HepG2 (cell line): ENCODE measurements around the gene SLC25A22. TPM values are rescaled to one million over a fixed set of nuclear protein-coding genes. Genes with fewer than 3 reads are reported as not detected.

Experiments used
- ARID3A ChIP-seq: IDR thresholded peaks from 2 replicates; pipeline ENCODE4 v1.6.1; 2012; ENCODE audit warnings: low read depth, low read length, improper control_type of control experiment
- ATF4 ChIP-seq, 2 experiments: fragments of 450-650 bp in 1 of 2; sonication (generic) in 1 of 2; formaldehyde crosslinking; IDR thresholded peaks; 2 replicates each; pipeline versions ENCODE4 v1.5.0 to v1.8.0; 2020 to 2022; ENCODE audit warnings: mild to moderate bottlenecking in 1 of 2, missing genetic modification reagents in 1 of 2
- DMAP1 ChIP-seq: IDR thresholded peaks from 2 replicates; pipeline ENCODE4 v1.6.1; 2016
- GABPA ChIP-seq, 2 experiments: IDR thresholded peaks; 2 replicates each; pipeline ENCODE4 v1.6.1; 2011 to 2016; ENCODE audit warnings: low read depth in 2 of 2, low read length in 1 of 2, missing biosample characterization in 1 of 2, missing genetic modification characterization in 1 of 2
- HOXA5 ChIP-seq: sonication (generic); formaldehyde crosslinking; IDR thresholded peaks from 2 replicates; pipeline ENCODE4 v1.4.0; 2020; ENCODE audit warnings: missing genetic modification reagents
- KLF12 ChIP-seq: sonication (generic); formaldehyde crosslinking; IDR thresholded peaks from 2 replicates; pipeline ENCODE4 v1.4.0; 2020; ENCODE audit warnings: missing genetic modification reagents, borderline replicate concordance
- POLR2AphosphoS2 ChIP-seq: IDR thresholded peaks from 2 replicates; pipeline ENCODE4 v1.6.1; 2011; ENCODE audit warnings: low read depth, low read length, improper control_type of control experiment
- RBM39 ChIP-seq: fragments of 200-400 bp; formaldehyde crosslinking; IDR thresholded peaks from one replicate; pipeline ENCODE4 v1.6.1; 2018; ENCODE audit warnings: antibody characterized with exemption, mild to moderate bottlenecking, low read depth, low read length; ENCODE audit not compliant: poor library complexity, severe bottlenecking
- SMAD1 ChIP-seq: sonication (generic); formaldehyde crosslinking; IDR thresholded peaks from 2 replicates; pipeline ENCODE4 v1.4.0; 2020; ENCODE audit warnings: missing genetic modification reagents, low read depth, mild to moderate bottlenecking, borderline replicate concordance
- TGIF2 ChIP-seq: IDR thresholded peaks from 2 replicates; pipeline ENCODE4 v1.6.1; 2016; ENCODE audit warnings: control low read depth, missing compliant biosample characterization
- ZBTB40 ChIP-seq, 2 experiments: fragments of 450-650 bp in 1 of 2; sonication (generic) in 1 of 2; formaldehyde crosslinking in 1 of 2; IDR thresholded peaks; 2 replicates each; pipeline versions ENCODE4 v1.6.1 to v1.8.0; 2016 to 2022; ENCODE audit warnings: antibody characterized with exemption in 1 of 2, mild to moderate bottlenecking in 1 of 2, missing genetic modification reagents in 1 of 2
- ZNF124 ChIP-seq: sonication (generic); formaldehyde crosslinking; IDR thresholded peaks from 2 replicates; pipeline ENCODE4 v1.4.0; 2020; ENCODE audit warnings: missing genetic modification reagents
- ZNF136 ChIP-seq: sonication (generic); formaldehyde crosslinking; IDR thresholded peaks from 2 replicates; pipeline ENCODE4 v1.8.1; 2022; ENCODE audit warnings: low read depth, mild to moderate bottlenecking, moderate library complexity, missing genetic modification reagents
- ZUFSP ChIP-seq: sonication (generic); formaldehyde crosslinking; IDR thresholded peaks from 2 replicates; pipeline ENCODE4 v1.9.0; 2021; ENCODE audit warnings: missing genetic modification reagents, mild to moderate bottlenecking, borderline replicate concordance
- polyA plus RNA-seq, 8 experiments: library from polyadenylated mRNA; depleted of rRNA in 3 of 8; stranded (reverse) in 7 of 8; unstranded in 1 of 8; fragments of >200 nt; fragmentation: Illumina TruSeq in 4 of 8; extraction: Trizol in 4 of 8; gene quantifications; 2 replicates each; pipeline versions ENCODE4 v1.2.1 to v1.2.3, GENCODE V29; 2011 to 2016; ENCODE audit warnings: low read depth in 4 of 8, missing spikeins in 1 of 8, mixed read lengths in 1 of 8; ENCODE audit not compliant: insufficient read depth in 1 of 8
- total RNA-seq, 5 experiments: library from RNA; depleted of rRNA; stranded (reverse); fragments of >200 nt; fragmentation: Illumina TruSeq; extraction: Trizol; gene quantifications; 2 replicates each; pipeline ENCODE4 v1.2.3, GENCODE V29; 2016; ENCODE audit warnings: low read depth in 1 of 5

SLC25A22 gene
- total and polyA plus RNA-seq, 2 of the 13 experiments (the other 11 are each of a cell fraction or from before 2014, with no cell fraction given), result 12.4 to 19.2 TPM

GRCh38 chr11:809287-810039 is 11.4 kb upstream of the SLC25A22 start, which contains the start of gene RPLP2 (continued):
- peak; percentile 38; the same call in 1 of the 2 replicates for TF ChIP-seq ZBTB40 (IDR thresholded peaks at IDR 0.05)
- peak; percentile 80; the same call in 1 of the 2 replicates for TF ChIP-seq ZBTB40 (CRISPR knock-in tag; IDR thresholded peaks at IDR 0.05)
- TF ChIP-seq TGIF2 (CRISPR knock-in tag), result peak; percentile 78; the same call in 1 of the 2 replicates
- TF ChIP-seq ZNF124, result no peak; the same call in 1 of the 2 replicates
- TF ChIP-seq RBM39, result peak; percentile 36
- TF ChIP-seq HOXA5 (CRISPR knock-in tag), result peak; percentile 23; the same call in 1 of the 2 replicates
- peak; percentile 87 for TF ChIP-seq KLF12
- TF ChIP-seq ARID3A, result no peak
- TF ChIP-seq SMAD1 (CRISPR knock-in tag), result peak; percentile 7; the same call in 1 of the 2 replicates
- TF ChIP-seq DMAP1, result peak; percentile 96
- peak; percentile 85 for TF ChIP-seq ZNF136 (CRISPR knock-in tag)
- peak; percentile 48; the same call in 1 of the 2 replicates for TF ChIP-seq POLR2AphosphoS2
- TF ChIP-seq ATF4 (CRISPR knock-in tag; IDR thresholded peaks at IDR 0.05), result peak in 1 of 2 experiments; percentile 73; a peak in 1 of 4 replicates
- no peak for TF ChIP-seq ZUFSP (CRISPR knock-in tag)
- TF ChIP-seq GABPA (IDR thresholded peaks at IDR 0.05; ENCODE audit: low read depth, low read length), result no peak
- TF ChIP-seq GABPA (CRISPR knock-in tag; IDR thresholded peaks at IDR 0.05; ENCODE audit: low read depth), result peak; percentile 92
